AML-193 (cell line): ENCODE results near the gene MYOZ3.

ENCODE experiments used
- DNase-seq, 2 experiments: peaks; one replicate each; lab custom pipeline; 2025; lab: John Stamatoyannopoulos, UW

Gene MYOZ3

DNA sequence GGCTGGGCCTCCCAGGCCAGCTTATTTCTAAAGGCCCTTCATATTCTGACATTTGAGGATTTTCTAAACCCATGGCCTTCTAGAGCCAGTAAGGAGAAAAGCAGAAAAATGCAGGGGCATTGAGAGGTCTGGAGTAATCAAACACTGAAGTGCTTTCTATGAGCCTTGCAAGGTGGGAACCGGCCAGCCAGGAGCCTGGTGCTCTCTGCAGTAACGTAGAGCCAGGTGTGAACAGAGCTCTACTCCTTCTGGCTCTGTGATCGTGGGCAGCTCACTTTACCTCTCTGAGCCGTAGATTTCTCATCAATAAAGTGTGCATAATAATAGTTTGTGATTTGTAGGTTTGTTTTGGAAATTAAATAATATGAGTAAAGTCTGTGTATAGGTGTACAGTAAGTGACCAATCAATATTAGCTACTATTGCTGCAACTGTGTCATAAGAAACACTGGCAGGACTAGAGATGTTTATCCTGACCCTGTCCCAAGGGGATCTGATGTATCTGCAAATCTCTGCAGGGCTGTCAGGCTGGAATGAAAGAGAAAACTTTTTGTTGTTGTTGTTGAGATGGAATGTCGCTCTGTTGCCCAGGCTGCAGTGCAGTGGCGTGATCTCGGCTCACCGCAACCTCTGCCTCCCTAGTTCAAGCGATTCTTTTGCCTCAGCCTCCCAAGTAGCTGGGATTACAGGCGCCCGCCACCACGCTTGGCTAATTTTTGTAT is 17.9 kb upstream of the MYOZ3 start:
- no peak for DNase-seq

DNA sequence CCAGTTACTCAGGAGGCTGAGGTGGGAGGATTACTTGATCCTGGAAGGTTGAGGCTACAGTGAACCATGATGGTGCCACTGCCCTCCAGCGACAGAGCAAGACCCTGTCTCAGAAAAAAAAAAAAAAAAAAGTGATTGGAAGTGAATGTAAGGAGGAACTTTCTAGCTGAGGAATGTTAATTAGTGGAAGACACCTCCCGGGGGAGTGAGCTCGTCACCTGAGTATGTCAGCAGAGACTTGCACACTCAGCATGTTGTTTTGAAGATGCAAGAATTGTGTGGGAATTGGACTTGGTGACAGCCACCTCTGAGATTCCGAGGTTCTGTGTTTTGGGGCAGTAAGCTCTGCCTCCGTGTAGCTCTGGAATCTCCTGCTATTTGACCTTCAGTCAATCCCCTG is 17.0 kb upstream of the MYOZ3 start:
- DNase-seq, result no peak

DNA sequence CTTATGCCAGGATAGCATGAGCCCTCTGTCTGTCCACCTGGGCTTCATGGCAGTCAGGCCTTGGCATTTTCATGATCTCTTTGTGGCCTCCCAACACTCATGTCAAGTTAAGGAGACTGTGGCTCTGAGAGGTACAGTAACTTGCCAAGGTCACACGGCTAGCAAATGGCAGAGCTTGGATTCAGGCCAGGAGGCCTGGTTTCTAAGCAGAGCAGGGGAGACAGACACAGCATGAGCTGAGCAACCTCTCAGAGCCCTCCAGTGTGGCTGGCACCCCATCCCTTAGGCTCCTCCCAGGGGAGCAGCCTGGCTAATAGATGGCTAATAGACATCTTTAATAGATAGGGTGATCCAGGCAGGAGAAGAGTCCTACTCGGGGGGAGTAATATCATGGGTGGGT is 16.5 kb upstream of the MYOZ3 start:
- no peak for DNase-seq

DNA sequence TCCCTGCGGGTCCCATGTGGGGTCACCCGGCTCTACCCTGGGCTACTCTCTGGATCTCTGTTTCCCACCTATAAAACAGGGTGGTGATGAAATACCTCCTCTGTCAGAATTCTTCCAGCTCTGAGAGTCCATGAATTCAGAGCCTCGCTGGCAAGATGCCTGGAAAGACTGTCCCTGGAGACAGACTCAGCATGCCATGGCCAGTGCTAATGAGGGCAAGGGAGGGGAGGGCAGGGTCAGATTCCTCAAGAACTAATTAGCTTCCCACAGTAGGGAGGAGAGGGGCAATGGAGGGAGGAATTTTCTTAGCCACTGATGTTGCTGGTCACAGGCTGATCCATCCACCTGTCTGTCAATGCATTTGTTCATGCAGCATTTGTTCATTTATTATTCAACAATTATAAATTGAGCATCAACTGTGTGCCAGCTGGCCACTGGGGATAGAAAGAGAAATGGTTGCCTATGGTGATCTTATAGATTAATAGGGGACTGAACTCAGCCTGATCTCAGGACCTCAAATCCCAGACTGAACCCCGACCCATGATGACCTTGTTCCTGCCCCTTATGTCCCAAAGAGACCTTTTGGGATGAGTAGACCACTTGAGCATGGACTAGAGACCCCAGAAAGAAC is 15.9 kb upstream of the MYOZ3 start:
- no peak for DNase-seq

DNA sequence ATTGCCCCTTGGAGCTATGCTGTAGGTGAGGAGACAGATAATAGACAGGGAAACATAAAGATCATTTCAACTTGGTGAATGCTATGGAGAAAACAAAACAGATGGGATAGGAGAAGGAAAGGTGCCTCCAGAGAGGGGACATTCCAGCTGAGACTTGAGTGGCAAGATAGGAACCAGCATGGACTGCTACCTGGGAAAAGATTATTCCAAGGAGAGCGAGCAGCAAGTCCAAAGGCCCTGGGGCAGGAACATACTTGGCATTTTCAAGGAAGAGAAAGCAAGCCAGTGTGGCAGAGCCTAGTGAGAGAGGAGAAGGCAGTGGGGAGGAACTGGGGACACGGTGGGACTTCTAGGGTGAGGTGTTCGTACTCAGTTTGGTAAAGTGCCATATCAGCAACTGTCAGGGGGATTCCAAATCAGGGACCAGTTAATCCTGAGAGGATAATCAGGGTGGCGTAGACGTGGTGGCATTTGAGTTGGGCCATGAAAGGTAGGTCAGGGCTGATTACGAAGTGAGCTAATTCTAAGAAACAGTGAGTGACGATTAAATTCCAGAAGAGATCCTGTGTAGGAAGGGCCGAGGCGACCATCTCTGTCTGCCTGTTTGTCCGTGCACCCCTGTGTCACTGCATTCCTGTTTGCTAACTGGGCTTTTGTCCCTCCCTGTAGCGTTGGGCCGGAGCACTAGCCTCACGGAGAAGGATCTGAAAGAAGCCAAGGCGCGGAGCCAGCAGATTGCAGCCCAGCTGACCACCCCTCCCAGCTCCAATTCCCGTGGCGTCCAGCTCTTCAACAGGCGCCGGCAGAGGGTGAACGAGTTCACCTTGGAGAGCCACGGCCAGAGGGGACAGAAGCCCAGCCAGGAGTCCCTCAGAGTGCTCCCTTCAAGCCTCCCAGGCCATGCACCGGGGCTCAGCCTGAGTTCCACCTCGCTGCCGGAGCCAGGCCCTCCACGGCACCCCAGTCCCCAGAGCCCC is 13.5 kb upstream of the MYOZ3 start:
- DNase-seq, result no peak

GRCh38 chr5:150648294-150649107 is 12.6 kb upstream of the MYOZ3 start:
- DNase-seq, result no peak

- DNase-seq, result no peak
Observed at GRCh38 chr5:150649108-150650020, 11.7 kb upstream of the MYOZ3 start.

DNA sequence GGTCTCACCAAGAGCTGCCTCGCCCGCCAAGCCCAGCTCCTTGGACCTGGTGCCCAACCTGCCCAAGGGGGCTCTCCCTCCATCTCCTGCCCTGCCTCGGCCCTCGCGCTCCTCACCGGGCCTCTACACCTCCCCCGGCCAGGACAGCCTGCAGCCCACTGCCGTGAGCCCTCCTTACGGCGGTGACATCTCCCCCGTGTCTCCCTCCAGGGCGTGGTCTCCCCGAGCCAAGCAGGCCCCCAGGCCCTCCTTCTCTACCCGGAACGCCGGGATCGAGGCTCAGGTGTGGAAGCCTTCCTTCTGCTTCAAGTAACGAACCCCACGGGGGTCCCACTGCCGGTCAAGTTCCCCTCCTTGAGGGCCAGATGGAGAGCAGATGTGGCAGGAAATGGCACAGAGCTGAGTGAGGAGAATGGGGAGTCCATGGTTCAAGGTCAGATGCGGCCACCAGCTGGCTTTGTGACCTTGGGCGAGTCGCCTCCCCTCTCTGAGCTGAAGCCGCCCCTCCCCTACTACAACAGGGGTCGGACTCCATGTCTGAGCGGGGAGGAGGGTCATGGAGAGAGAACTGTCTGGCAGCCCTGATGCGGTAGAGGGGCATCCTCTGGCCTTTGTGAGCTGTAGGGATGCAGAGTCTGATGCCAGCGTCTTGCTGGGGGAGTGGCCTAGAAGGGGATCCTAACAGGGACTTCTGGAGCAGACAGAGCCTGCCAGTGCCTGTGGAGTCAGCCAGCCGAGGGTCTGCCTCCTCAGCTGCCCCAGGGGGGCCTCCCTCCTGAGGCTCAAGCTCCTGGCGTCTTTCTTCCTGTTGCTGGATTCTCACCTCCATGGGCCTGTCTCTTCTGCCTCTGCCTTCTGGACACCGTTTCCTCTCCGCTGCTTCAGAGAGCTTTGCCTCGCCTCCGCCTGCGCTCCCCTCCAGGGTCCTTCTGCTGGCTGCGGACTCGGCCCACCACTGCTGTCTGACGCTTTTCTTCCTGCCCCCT is 10.7 kb upstream of the MYOZ3 start:
- DNase-seq, result no peak

DNA sequence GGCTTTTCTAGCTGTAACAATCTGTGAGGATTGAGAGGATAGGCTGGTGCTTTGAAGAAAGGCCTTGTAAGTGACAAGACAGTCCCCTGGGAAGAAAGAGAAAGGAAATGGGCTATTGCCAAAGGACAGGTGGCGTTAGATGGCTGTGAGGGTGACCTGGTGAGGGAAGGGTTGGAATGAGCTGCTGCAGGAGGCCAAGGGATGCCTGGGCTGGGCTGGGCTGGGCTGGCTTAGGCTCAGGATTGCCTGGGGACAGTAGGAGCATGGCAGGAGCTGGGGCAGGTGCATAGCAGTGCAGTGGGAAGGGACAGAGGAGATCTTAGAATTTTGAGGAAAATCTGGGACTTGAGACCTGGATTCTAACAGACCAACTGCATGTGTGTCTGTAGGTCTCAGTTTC is 9.7 kb upstream of the MYOZ3 start:
- no peak for DNase-seq

GRCh38 chr5:150651924-150652671 is 9.0 kb upstream of the MYOZ3 start:
- no peak for DNase-seq

DNA sequence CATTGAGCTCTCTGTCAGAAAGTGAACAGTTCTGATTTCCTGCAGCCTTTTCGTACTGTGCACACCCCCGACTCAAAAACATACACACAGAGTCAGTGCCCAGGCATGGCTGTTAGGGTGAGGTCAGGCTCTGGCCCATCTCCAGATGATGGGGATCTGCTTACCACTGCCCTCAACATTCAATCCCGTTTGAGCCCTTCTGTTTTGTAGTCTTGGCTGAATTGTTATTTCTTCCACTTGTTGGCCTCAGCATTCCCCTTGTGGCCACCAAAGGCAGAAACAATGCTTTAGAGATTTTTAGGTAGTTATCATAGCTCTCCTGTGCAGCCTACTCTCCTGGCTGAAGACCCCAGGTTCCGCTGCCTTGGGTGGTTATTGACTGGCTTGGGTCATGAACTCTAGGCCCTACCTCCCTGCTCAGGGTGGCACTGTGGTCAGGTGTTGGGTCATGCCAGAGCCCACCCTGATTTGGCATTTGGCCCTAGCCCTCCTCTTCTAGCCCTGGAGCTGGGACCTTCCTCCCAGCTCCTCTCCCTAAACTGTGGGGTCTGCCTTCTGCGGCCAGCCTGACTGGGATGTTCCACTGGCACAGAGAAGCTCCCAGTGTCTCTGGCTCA is 7.8 kb upstream of the MYOZ3 start:
- DNase-seq, result no peak

GRCh38 chr5:150653762-150654556 is 7.1 kb upstream of the MYOZ3 start:
- no peak for DNase-seq

DNA sequence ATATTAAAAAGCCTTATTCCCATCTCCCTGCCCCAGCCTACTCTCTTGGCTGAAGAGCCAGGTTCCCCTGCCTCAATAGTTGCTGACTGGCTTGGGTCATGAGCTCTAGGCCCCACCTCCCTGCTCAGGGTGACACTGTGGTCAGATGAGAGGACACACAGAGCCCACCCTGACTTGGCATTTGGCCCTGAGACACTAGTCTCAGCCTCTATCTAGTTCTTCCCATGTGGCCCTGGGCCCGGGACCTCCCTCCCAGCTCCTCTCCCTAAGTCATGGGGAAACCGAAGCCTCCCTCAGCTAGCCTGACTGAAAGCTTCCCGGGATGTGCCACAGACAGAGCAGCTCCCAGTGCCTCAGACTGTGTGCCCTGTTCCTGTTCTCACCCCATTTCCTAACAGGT is 5.8 kb upstream of the MYOZ3 start:
- DNase-seq, result no peak

GRCh38 chr5:150656191-150657132 is 4.6 kb upstream of the MYOZ3 start:
- DNase-seq, result peak; percentile 44 to 47

- DNase-seq, result no peak
Observed at GRCh38 chr5:150658121-150658520, 2.9 kb upstream of the MYOZ3 start.

DNA sequence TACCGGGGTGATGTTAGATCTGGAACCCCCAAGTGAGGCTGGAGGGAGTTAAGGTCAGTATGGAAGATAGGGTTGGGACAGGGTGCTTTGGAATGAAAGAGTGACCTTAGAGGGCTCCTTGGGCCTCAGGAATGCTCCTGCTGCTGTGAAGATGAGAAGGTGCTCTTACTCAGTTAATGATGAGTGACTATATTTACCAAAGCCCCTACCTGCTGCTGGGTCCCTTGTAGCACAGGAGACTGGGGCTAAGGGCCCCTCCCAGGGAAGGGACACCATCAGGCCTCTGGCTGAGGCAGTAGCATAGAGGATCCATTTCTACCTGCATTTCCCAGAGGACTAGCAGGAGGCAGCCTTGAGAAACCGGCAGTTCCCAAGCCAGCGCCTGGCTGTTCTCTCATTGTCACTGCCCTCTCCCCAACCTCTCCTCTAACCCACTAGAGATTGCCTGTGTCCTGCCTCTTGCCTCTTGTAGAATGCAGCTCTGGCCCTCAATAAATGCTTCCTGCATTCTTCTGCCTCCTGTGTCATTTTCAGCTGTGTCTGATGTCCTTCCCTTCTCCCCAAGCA is 2.3 kb upstream of the MYOZ3 start:
- no peak for DNase-seq
